ENCODE measurements around the gene ZNF689. TPM values are rescaled to one million over a fixed set of nuclear protein-coding genes. Genes with fewer than 3 reads are reported as not detected.

Gene ZNF689
- total RNA-seq, 1 donor from 2014 or later = 12.1 TPM

GRCh38 chr16:30585400-30586191 lies 24.6 kb downstream of the ZNF689 start, which contains the start of gene ZNF785:
Gene ZNF785, minus strand, starts transcription at chr16:30585697. Its CDS starts 86 bp downstream, at chr16:30585611.
- no peaks in the 10 kb centered on the region for H3K27me3 Mint-ChIP-seq (ENCODE audit: low read depth)
- no peaks in the 10 kb centered on the region for H3K9me3 Mint-ChIP-seq
- peaks cover 4% of the 10 kb centered on the region for H3K36me3 Mint-ChIP-seq
- H3K4me3 Mint-ChIP-seq = peak within 1 kb of the TSS; percentile 84
- H3K27ac Mint-ChIP-seq = peak within 1 kb of the TSS; percentile 87
- DNase-seq (ENCODE audit: low spot score in 2 of 2, unreplicated experiment in 2 of 2) = peak; percentile 84 to 88
- peaks cover 16% of the 10 kb centered on the region for H3K4me1 Mint-ChIP-seq
- TF ChIP-seq, protein P1, sequence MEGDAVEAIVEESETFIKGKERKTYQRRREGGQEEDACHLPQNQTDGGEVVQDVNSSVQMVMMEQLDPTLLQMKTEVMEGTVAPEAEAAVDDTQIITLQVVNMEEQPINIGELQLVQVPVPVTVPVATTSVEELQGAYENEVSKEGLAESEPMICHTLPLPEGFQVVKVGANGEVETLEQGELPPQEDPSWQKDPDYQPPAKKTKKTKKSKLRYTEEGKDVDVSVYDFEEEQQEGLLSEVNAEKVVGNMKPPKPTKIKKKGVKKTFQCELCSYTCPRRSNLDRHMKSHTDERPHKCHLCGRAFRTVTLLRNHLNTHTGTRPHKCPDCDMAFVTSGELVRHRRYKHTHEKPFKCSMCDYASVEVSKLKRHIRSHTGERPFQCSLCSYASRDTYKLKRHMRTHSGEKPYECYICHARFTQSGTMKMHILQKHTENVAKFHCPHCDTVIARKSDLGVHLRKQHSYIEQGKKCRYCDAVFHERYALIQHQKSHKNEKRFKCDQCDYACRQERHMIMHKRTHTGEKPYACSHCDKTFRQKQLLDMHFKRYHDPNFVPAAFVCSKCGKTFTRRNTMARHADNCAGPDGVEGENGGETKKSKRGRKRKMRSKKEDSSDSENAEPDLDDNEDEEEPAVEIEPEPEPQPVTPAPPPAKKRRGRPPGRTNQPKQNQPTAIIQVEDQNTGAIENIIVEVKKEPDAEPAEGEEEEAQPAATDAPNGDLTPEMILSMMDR (IDR thresholded peaks at IDR 0.05; ENCODE audit: unreplicated experiment) = no peak

- Mint-ChIP-seq H3K4me3 (peak overlapping the region; percentile 84), H3K27me3 (ENCODE audit: low read depth) (no peaks in the 10 kb centered on the region), H3K27ac (peak overlapping the region; percentile 87), H3K9me3 (no peaks in the 10 kb centered on the region), H3K36me3 (peaks cover 4% of the 10 kb centered on the region), H3K4me1 (peaks cover 16% of the 10 kb centered on the region)
- DNase-seq (ENCODE audit: low spot score in 2 of 2, unreplicated experiment in 2 of 2) = no peak
- TF ChIP-seq, protein P1 (IDR thresholded peaks at IDR 0.05; ENCODE audit: unreplicated experiment) = no peak
These were observed 25.2 kb downstream of the ZNF689 start for GRCh38 chr16:30585022-30585399.

DNA sequence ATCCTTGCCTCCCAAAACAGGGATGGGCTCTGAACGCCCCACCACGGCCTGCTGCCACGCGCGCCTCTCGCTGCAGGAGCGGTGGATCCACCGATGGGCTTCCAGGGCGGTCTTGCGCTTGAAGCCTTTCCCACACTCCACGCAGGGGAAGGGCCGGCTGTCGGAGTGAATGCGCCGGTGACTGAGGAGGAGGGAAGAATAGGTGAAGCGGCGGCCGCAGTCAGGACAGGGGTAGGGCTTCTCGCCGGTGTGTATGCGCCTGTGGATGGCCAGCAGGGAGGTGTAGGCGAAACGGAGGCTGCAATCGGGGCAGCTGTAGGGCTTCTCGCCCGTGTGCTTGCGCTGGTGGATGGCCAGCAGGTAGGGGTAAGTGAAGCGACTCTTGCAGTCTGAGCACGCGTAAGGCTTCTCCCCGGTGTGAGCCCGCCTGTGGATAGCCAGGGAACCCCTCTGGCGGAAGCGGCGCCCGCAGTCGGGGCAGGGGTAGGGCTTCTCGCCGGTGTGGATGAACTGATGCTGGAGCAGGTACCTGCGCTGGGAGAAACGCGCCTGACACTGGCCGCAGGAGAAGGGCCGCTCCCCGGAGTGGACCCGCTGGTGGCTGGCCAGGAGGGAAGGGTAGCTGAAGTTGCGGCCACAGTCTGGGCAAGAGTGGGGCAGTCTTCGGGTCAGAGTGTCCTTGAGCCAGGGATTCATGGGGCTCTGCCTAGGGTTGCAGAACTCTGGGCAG lies 27.4 kb downstream of the ZNF689 start:
- no peak for DNase-seq (ENCODE audit: low spot score in 2 of 2, unreplicated experiment in 2 of 2)
- Mint-ChIP-seq H3K4me1 (peaks cover 16% of the 10 kb centered on the region), H3K4me3 (no peak overlapping the region), H3K27me3 (ENCODE audit: low read depth) (no peaks in the 10 kb centered on the region), H3K36me3 (peaks cover 8% of the 10 kb centered on the region), H3K27ac (no peak overlapping the region), H3K9me3 (no peaks in the 10 kb centered on the region)
- TF ChIP-seq, protein P1 (IDR thresholded peaks at IDR 0.05; ENCODE audit: unreplicated experiment) = no peak

- no peaks in the 10 kb centered on the region for H3K9me3 Mint-ChIP-seq
- H3K4me1 Mint-ChIP-seq = peaks cover 16% of the 10 kb centered on the region
- no peaks in the 10 kb centered on the region for H3K27me3 Mint-ChIP-seq (ENCODE audit: low read depth)
- H3K36me3 Mint-ChIP-seq = peaks cover 8% of the 10 kb centered on the region
- DNase-seq (ENCODE audit: low spot score in 2 of 2, unreplicated experiment in 2 of 2) = no peak
- H3K4me3 Mint-ChIP-seq = no peak overlapping the region
- H3K27ac Mint-ChIP-seq = no peak overlapping the region
- TF ChIP-seq, protein P1 (IDR thresholded peaks at IDR 0.05; ENCODE audit: unreplicated experiment) = no peak
These were observed 28.7 kb downstream of the ZNF689 start for GRCh38 chr16:30581457-30581856.

- TF ChIP-seq, protein P1 (IDR thresholded peaks at IDR 0.05; ENCODE audit: unreplicated experiment) = no peak
- no peak for DNase-seq (ENCODE audit: low spot score in 2 of 2, unreplicated experiment in 2 of 2)
- no peak overlapping the region for H3K27ac Mint-ChIP-seq
- no peak overlapping the region for H3K4me3 Mint-ChIP-seq
- H3K27me3 Mint-ChIP-seq (ENCODE audit: low read depth) = no peaks in the 10 kb centered on the region
- peaks cover 15% of the 10 kb centered on the region for H3K4me1 Mint-ChIP-seq
- H3K9me3 Mint-ChIP-seq = no peaks in the 10 kb centered on the region
- H3K36me3 Mint-ChIP-seq = peaks cover 4% of the 10 kb centered on the region
These were observed 35.5 kb downstream of the ZNF689 start for GRCh38 chr16:30574678-30575077.
